ENCODE results near the gene C1orf35. TPM values are rescaled to one million over a fixed set of nuclear protein-coding genes. Genes with fewer than 3 reads are reported as not detected.

Gene C1orf35
- total RNA-seq, 1 experiment from 2014 or later: 24.9 TPM

GRCh38 chr1:228064741-228065542 is 38.2 kb downstream of the C1orf35 start:
- BruUV-seq (replicated peaks): no TSS peak
- CTCF ChIA-PET: no interaction called here
- POLR2A ChIA-PET: no interaction called here
- TF ChIP-seq SIN3A (IDR thresholded peaks at IDR 0.05; ENCODE audit: borderline replicate concordance, insufficient read depth, low read depth, low read length) (no peak), POLR2AphosphoS5 (IDR thresholded peaks at IDR 0.05; ENCODE audit: low read depth, low read length) (no peak), TCF7L2 (IDR thresholded peaks at IDR 0.05; ENCODE audit: low read depth, low read length) (no peak)
- TF ChIP-seq, protein P1, sequence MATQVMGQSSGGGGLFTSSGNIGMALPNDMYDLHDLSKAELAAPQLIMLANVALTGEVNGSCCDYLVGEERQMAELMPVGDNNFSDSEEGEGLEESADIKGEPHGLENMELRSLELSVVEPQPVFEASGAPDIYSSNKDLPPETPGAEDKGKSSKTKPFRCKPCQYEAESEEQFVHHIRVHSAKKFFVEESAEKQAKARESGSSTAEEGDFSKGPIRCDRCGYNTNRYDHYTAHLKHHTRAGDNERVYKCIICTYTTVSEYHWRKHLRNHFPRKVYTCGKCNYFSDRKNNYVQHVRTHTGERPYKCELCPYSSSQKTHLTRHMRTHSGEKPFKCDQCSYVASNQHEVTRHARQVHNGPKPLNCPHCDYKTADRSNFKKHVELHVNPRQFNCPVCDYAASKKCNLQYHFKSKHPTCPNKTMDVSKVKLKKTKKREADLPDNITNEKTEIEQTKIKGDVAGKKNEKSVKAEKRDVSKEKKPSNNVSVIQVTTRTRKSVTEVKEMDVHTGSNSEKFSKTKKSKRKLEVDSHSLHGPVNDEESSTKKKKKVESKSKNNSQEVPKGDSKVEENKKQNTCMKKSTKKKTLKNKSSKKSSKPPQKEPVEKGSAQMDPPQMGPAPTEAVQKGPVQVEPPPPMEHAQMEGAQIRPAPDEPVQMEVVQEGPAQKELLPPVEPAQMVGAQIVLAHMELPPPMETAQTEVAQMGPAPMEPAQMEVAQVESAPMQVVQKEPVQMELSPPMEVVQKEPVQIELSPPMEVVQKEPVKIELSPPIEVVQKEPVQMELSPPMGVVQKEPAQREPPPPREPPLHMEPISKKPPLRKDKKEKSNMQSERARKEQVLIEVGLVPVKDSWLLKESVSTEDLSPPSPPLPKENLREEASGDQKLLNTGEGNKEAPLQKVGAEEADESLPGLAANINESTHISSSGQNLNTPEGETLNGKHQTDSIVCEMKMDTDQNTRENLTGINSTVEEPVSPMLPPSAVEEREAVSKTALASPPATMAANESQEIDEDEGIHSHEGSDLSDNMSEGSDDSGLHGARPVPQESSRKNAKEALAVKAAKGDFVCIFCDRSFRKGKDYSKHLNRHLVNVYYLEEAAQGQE (IDR thresholded peaks at IDR 0.05; ENCODE audit: insufficient read depth in 1 of 2, low read depth in 2 of 2, low read length in 1 of 2): no peak
- TF ChIP-seq, protein P2, sequence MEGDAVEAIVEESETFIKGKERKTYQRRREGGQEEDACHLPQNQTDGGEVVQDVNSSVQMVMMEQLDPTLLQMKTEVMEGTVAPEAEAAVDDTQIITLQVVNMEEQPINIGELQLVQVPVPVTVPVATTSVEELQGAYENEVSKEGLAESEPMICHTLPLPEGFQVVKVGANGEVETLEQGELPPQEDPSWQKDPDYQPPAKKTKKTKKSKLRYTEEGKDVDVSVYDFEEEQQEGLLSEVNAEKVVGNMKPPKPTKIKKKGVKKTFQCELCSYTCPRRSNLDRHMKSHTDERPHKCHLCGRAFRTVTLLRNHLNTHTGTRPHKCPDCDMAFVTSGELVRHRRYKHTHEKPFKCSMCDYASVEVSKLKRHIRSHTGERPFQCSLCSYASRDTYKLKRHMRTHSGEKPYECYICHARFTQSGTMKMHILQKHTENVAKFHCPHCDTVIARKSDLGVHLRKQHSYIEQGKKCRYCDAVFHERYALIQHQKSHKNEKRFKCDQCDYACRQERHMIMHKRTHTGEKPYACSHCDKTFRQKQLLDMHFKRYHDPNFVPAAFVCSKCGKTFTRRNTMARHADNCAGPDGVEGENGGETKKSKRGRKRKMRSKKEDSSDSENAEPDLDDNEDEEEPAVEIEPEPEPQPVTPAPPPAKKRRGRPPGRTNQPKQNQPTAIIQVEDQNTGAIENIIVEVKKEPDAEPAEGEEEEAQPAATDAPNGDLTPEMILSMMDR (IDR thresholded peaks at IDR 0.05): no peak
- H3K4me1 ChIP-seq (ENCODE audit: control insufficient read depth, insufficient read depth, low read length): peaks cover under 1% of the 10 kb centered on the region; the same call in 1 of the 2 replicates
- H3K27ac ChIP-seq (ENCODE audit: low read length): no peak overlapping the region
- no peak overlapping the region for H3K4me3 ChIP-seq (ENCODE audit: low read depth in 2 of 2, low read length in 2 of 2)
- ATAC-seq: no peak
- in situ Hi-C loops (cut with HindIII; ENCODE audit: low pct_unique_long_range_greater_than_20kb, low sequenced_read_pairs): no loop called here
- H3K9me3 ChIP-seq (ENCODE audit: control insufficient read depth, insufficient read depth, low read depth, low read length): no peaks in the 10 kb centered on the region
- no peaks in the 10 kb centered on the region; the same call in 1 of the 2 replicates for H3K27me3 ChIP-seq (ENCODE audit: control insufficient read depth, insufficient read depth, low read length)
- no peaks in the 10 kb centered on the region for H3K36me3 ChIP-seq (ENCODE audit: control insufficient read depth, insufficient read depth, low read length)
- DNase-seq (ENCODE audit: low read depth, low spot score): no peak
- intact Hi-C loops (cut with micrococcal nuclease; ENCODE audit: unreplicated experiment): no loop called here

- no TSS peak for BruUV-seq (replicated peaks)
- no peak overlapping the region for H3K27ac ChIP-seq (ENCODE audit: low read length)
- intact Hi-C loops (cut with micrococcal nuclease; ENCODE audit: unreplicated experiment) (no loop called here), in situ Hi-C loops (cut with HindIII; ENCODE audit: low pct_unique_long_range_greater_than_20kb, low sequenced_read_pairs) (no loop called here)
- no peaks in the 10 kb centered on the region; the same call in 1 of the 2 replicates for H3K27me3 ChIP-seq (ENCODE audit: control insufficient read depth, insufficient read depth, low read length)
- no peak for DNase-seq (ENCODE audit: low read depth, low spot score)
- no peak overlapping the region for H3K4me3 ChIP-seq (ENCODE audit: low read depth in 2 of 2, low read length in 2 of 2)
- H3K36me3 ChIP-seq (ENCODE audit: control insufficient read depth, insufficient read depth, low read length): no peaks in the 10 kb centered on the region
- ChIA-PET CTCF (no interaction called here), POLR2A (no interaction called here)
- ATAC-seq: no peak
- H3K4me1 ChIP-seq (ENCODE audit: control insufficient read depth, insufficient read depth, low read length): peaks cover 3% of the 10 kb centered on the region; the same call in 1 of the 2 replicates
- TF ChIP-seq SIN3A (IDR thresholded peaks at IDR 0.05; ENCODE audit: borderline replicate concordance, insufficient read depth, low read depth, low read length) (no peak), TCF7L2 (IDR thresholded peaks at IDR 0.05; ENCODE audit: low read depth, low read length) (no peak), POLR2AphosphoS5 (IDR thresholded peaks at IDR 0.05; ENCODE audit: low read depth, low read length) (no peak)
- TF ChIP-seq, protein P2 (IDR thresholded peaks at IDR 0.05): no peak
- TF ChIP-seq, protein P1 (IDR thresholded peaks at IDR 0.05; ENCODE audit: insufficient read depth in 1 of 2, low read depth in 2 of 2, low read length in 1 of 2): no peak
- H3K9me3 ChIP-seq (ENCODE audit: control insufficient read depth, insufficient read depth, low read depth, low read length): no peaks in the 10 kb centered on the region
Observed at GRCh38 chr1:228064296-228064695, 38.8 kb downstream of the C1orf35 start.
